H1 (cell line): ENCODE results near the gene ASCC2. TPM values are rescaled to one million over a fixed set of nuclear protein-coding genes. Genes with fewer than 3 reads are reported as not detected.

Experiments used
- CTCF ChIA-PET: fragments of 300-600 bp; sonication (Branson Sonifier 250); formaldehyde crosslinking; loops from one replicate; lab custom pipeline; 2021; ENCODE audit not compliant: partially characterized antibody; lab: Charles Lee
- POLR2A ChIA-PET: fragments of 300-600 bp; sonication (Branson Sonifier 250); formaldehyde crosslinking; loops from one replicate; lab custom pipeline; 2021; ENCODE audit warnings: inconsistent platforms; ENCODE audit not compliant: partially characterized antibody; lab: Charles Lee
- DNase-seq, 2 experiments: peaks; one replicate each; pipeline versions ENCODE4 v3.0.0 to v3.0.0-alpha.2; 2010 to 2022; ENCODE audit warnings: low spot score in 2 of 2, low read depth in 1 of 2, mixed read lengths in 1 of 2
- FAIRE-seq: peaks from 2 replicates; lab custom pipeline; 2011; peaks lifted over from hg19 to GRCh38; lab: Jason Lieb, UNC
- H2AFZ ChIP-seq: 2 replicates; pipeline ENCODE4 v1.8.1; 2012; ENCODE audit warnings: low read length, inconsistent platforms
- H2AK5ac ChIP-seq: 2 replicates; pipeline ENCODE4 v1.6.1; 2013; ENCODE audit warnings: low read depth, low read length
- H2BK120ac ChIP-seq: replicated peaks from 2 replicates; pipeline ENCODE3; 2013; ENCODE audit warnings: low read depth, low read length, inconsistent platforms
- H2BK12ac ChIP-seq: 2 replicates; pipeline ENCODE4 v1.6.1; 2013; ENCODE audit warnings: low read depth, low read length
- H2BK15ac ChIP-seq: 2 replicates; pipeline ENCODE4 v1.6.1; 2013; ENCODE audit warnings: low read length
- H2BK20ac ChIP-seq: 2 replicates; pipeline ENCODE4 v1.6.1; 2013; ENCODE audit warnings: low read length
- H2BK5ac ChIP-seq: 2 replicates; pipeline ENCODE4 v1.6.1; 2013; ENCODE audit warnings: low read depth, low read length
- H3K14ac ChIP-seq: 2 replicates; pipeline ENCODE4 v1.6.1; 2013; ENCODE audit warnings: inconsistent platforms; ENCODE audit not compliant: insufficient read length
- H3K18ac ChIP-seq: 2 replicates; pipeline ENCODE4 v1.6.1; 2013; ENCODE audit warnings: low read length; ENCODE audit errors: extremely low read depth
- H3K23ac ChIP-seq: 2 replicates; pipeline ENCODE4 v1.6.1; 2013; ENCODE audit warnings: inconsistent platforms; ENCODE audit not compliant: insufficient read length
- H3K23me2 ChIP-seq: 2 replicates; pipeline ENCODE4 v1.6.1; 2013; ENCODE audit warnings: low read depth, low read length
- H3K27ac ChIP-seq: 2 replicates; pipeline ENCODE4 v1.6.1; 2011; ENCODE audit warnings: low read depth, low read length, inconsistent platforms
- H3K27me3 ChIP-seq, 4 experiments: replicated peaks in 1 of 4; 1 replicate in 1 of 4; 2 replicates in 3 of 4; pipeline versions ENCODE4 v1.6.1 to v1.8.1; 2011 to 2013; ENCODE audit warnings: low read length in 3 of 4, mild to moderate bottlenecking in 3 of 4, inconsistent platforms in 2 of 4, mixed read lengths in 2 of 4, moderate library complexity in 1 of 4; ENCODE audit not compliant: control insufficient read depth in 3 of 4, insufficient read depth in 3 of 4; ENCODE audit errors: extremely low read depth in 1 of 4
- H3K36me3 ChIP-seq, 4 experiments: 2 replicates each; pipeline versions ENCODE4 v1.6.1 to v1.8.1; 2011 to 2013; ENCODE audit warnings: mild to moderate bottlenecking in 4 of 4, low read length in 3 of 4, moderate library complexity in 2 of 4, control low read depth in 1 of 4, inconsistent platforms in 1 of 4; ENCODE audit not compliant: insufficient read depth in 4 of 4, control insufficient read depth in 2 of 4
- H3K4ac ChIP-seq: replicated peaks from 2 replicates; pipeline ENCODE3; 2013; ENCODE audit warnings: low read length, low read depth, mixed read lengths, inconsistent platforms; ENCODE audit not compliant: insufficient read length
- H3K4me1 ChIP-seq, 4 experiments: replicated peaks in 1 of 4; 1 replicate in 1 of 4; 2 replicates in 3 of 4; pipeline versions ENCODE4 v1.6.1 to v1.8.1; 2011 to 2013; ENCODE audit warnings: low read length in 3 of 4, inconsistent platforms in 2 of 4, mixed read lengths in 1 of 4; ENCODE audit not compliant: insufficient read depth in 4 of 4, control insufficient read depth in 3 of 4
- H3K4me2 ChIP-seq, 2 experiments: 2 replicates each; pipeline versions ENCODE4 v1.6.1 to v1.8.1; 2011 to 2013; ENCODE audit warnings: low read depth in 2 of 2, low read length in 2 of 2, control low read depth in 1 of 2, inconsistent platforms in 1 of 2, mild to moderate bottlenecking in 1 of 2; ENCODE audit not compliant: insufficient read depth in 1 of 2
- H3K4me3 ChIP-seq, 4 experiments: fragments of 200-600, 300-600 bp in 1 of 4; sonication (generic), shearing (Covaris generic), sonication (Bioruptor Twin) in 1 of 4; 2 replicates each; pipeline versions ENCODE4 v1.5.1 to v1.8.1; 2011 to 2016; ENCODE audit warnings: low read length in 4 of 4, low read depth in 3 of 4, control low read depth in 2 of 4, inconsistent platforms in 2 of 4, mild to moderate bottlenecking in 2 of 4, mixed read lengths in 1 of 4, moderate library complexity in 1 of 4; ENCODE audit not compliant: insufficient read depth in 2 of 4; ENCODE audit errors: extremely low read depth in 1 of 4
- H3K56ac ChIP-seq: replicated peaks from 2 replicates; pipeline ENCODE3; 2013; ENCODE audit warnings: low read depth, mild to moderate bottlenecking, mixed read lengths, low read length, inconsistent platforms; ENCODE audit not compliant: insufficient read length
- H3K79me1 ChIP-seq: 2 replicates; pipeline ENCODE4 v1.6.1; 2013; ENCODE audit warnings: low read depth, low read length, control low read depth
- H3K79me2 ChIP-seq, 2 experiments: 2 replicates each; pipeline versions ENCODE4 v1.6.1 to v1.8.1; 2012 to 2013; ENCODE audit warnings: low read length in 2 of 2, mild to moderate bottlenecking in 2 of 2, inconsistent platforms in 1 of 2; ENCODE audit not compliant: insufficient read depth in 2 of 2, control insufficient read depth in 1 of 2
- H3K9ac ChIP-seq, 4 experiments: replicated peaks in 1 of 4; 1 replicate in 1 of 4; 2 replicates in 3 of 4; pipeline versions ENCODE4 v1.6.1 to v1.8.1; 2011 to 2013; ENCODE audit warnings: low read depth in 3 of 4, low read length in 3 of 4, control low read depth in 2 of 4, mild to moderate bottlenecking in 2 of 4, moderate library complexity in 2 of 4, inconsistent platforms in 1 of 4; ENCODE audit errors: extremely low read depth in 1 of 4
- H3K9me3 ChIP-seq, 2 experiments: 2 replicates each; pipeline versions ENCODE4 v1.6.1 to v1.8.1; 2012 to 2013; ENCODE audit warnings: mild to moderate bottlenecking in 2 of 2, moderate library complexity in 2 of 2, control low read depth in 1 of 2, inconsistent platforms in 1 of 2, low read depth in 1 of 2, low read length in 1 of 2, mixed read lengths in 1 of 2; ENCODE audit not compliant: insufficient read depth in 2 of 2
- H4K20me1 ChIP-seq, 2 experiments: replicated peaks in 1 of 2; 2 replicates each; pipeline versions ENCODE3 to v1.8.1; 2011 to 2013; ENCODE audit warnings: inconsistent platforms in 2 of 2, low read length in 2 of 2, mild to moderate bottlenecking in 1 of 2; ENCODE audit not compliant: insufficient read depth in 2 of 2, control insufficient read depth in 1 of 2
- H4K5ac ChIP-seq: 2 replicates; pipeline ENCODE4 v1.6.1; 2013; ENCODE audit warnings: low read length, low read depth, mixed read lengths, inconsistent platforms; ENCODE audit not compliant: insufficient read length
- H4K8ac ChIP-seq: 2 replicates; pipeline ENCODE4 v1.8.0; 2013; ENCODE audit warnings: mild to moderate bottlenecking, moderate library complexity, low read length, inconsistent platforms; ENCODE audit not compliant: insufficient read depth; ENCODE audit errors: extremely low read depth
- H4K91ac ChIP-seq: replicated peaks from 2 replicates; pipeline ENCODE3; 2013; ENCODE audit warnings: low read length, mixed read lengths, inconsistent platforms; ENCODE audit not compliant: insufficient read length
- CHD1 ChIP-seq: IDR thresholded peaks from 2 replicates; pipeline ENCODE4 v1.6.1; 2012; ENCODE audit warnings: low read depth, low read length, improper control_type of control experiment
- CTBP2 ChIP-seq: IDR thresholded peaks from 2 replicates; pipeline ENCODE4 v1.7.0; 2011; ENCODE audit warnings: borderline replicate concordance, mild to moderate bottlenecking, moderate library complexity, mixed read lengths, low read length; ENCODE audit not compliant: insufficient read depth, insufficient read length
- CTCF ChIP-seq, 3 experiments: IDR thresholded peaks; 1 replicate in 2 of 3; 2 replicates in 1 of 3; pipeline versions ENCODE4 v1.5.1 to v1.6.1; 2011; ENCODE audit warnings: low read length in 3 of 3, mild to moderate bottlenecking in 3 of 3, inconsistent platforms in 2 of 3, low read depth in 1 of 3, moderate library complexity in 1 of 3; ENCODE audit not compliant: insufficient read depth in 1 of 3; ENCODE audit errors: control extremely low read depth in 1 of 3
- E2F6 ChIP-seq: IDR thresholded peaks from 2 replicates; pipeline ENCODE4 v1.6.1; 2012; ENCODE audit warnings: inconsistent platforms
- HDAC2 ChIP-seq, 2 experiments: fragments of 300-600 bp in 1 of 2; sonication (generic) in 1 of 2; IDR thresholded peaks; 2 replicates each; pipeline ENCODE4 v1.6.1; 2011 to 2012; ENCODE audit warnings: low read depth in 2 of 2, low read length in 2 of 2, mild to moderate bottlenecking in 2 of 2, moderate library complexity in 2 of 2, borderline replicate concordance in 1 of 2, inconsistent platforms in 1 of 2
- RBBP5 ChIP-seq: IDR thresholded peaks from 2 replicates; pipeline ENCODE4 v1.7.1; 2012; ENCODE audit warnings: low read depth, mild to moderate bottlenecking, inconsistent platforms, low read length, moderate library complexity, borderline replicate concordance
- SAP30 ChIP-seq: fragments of 300-600 bp; sonication (generic); IDR thresholded peaks from 2 replicates; pipeline ENCODE4 v1.7.1; 2012; ENCODE audit warnings: low read length, moderate library complexity, mild to moderate bottlenecking, inconsistent platforms; ENCODE audit not compliant: insufficient read depth, insufficient replicate concordance
- SIX5 ChIP-seq: IDR thresholded peaks from 2 replicates; pipeline ENCODE4 v1.6.1; 2011; ENCODE audit warnings: mild to moderate bottlenecking, low read depth, low read length
- SUZ12 ChIP-seq: fragments of 200-600 bp; sonication (generic); IDR thresholded peaks from 2 replicates; pipeline ENCODE4 v1.6.1; 2012; ENCODE audit warnings: mild to moderate bottlenecking, inconsistent platforms, low read length, moderate library complexity, mixed read lengths
- TAF1 ChIP-seq: IDR thresholded peaks from 2 replicates; pipeline ENCODE4 v1.6.1; 2011; ENCODE audit warnings: mild to moderate bottlenecking, low read depth, low read length
- WGBS, 2 experiments: shearing (Covaris generic) in 1 of 2; methylation state at CpG; one replicate each; pipeline versions ENCODE4 v1.1.6 to v1.1.7; 2013 to 2015; ENCODE audit warnings: low lambda C conversion rate in 2 of 2, mixed read lengths in 2 of 2, inconsistent platforms in 1 of 2, low coverage in 1 of 2, missing lambda C conversion rate in 1 of 2; ENCODE audit not compliant: insufficient replicate concordance in 2 of 2, insufficient coverage in 1 of 2, insufficient read length in 1 of 2; ENCODE audit errors: extremely low coverage in 1 of 2, missing lambda C conversion rate in 1 of 2; 5-methylcytosine and 5-hydroxymethylcytosine counted together
- polyA plus RNA-seq, 7 experiments: library from polyadenylated mRNA; depleted of rRNA in 3 of 7; stranded (reverse) in 5 of 7; unstranded in 2 of 7; fragments of >200 nt in 5 of 7; fragments of 200-250 nt in 2 of 7; gene quantifications; 1 replicate in 5 of 7; 2 replicates in 1 of 7; 4 replicates in 1 of 7; pipeline versions ENCODE4 v1.2.1 to v1.2.3, GENCODE V29; 2011 to 2013; ENCODE audit warnings: missing spikeins in 2 of 7, mixed read lengths in 2 of 7
- total RNA-seq: library from RNA; stranded (reverse); fragmentation: NEBNext Ultra II Directional; extraction: Animal tissue kit (Norgen Biotek cat#: 25700); gene quantifications from 2 replicates; pipeline ENCODE4 v1.2.1, GENCODE V29; 2021

ASCC2 gene
- total and polyA plus RNA-seq, 2 of the 8 experiments (the other 6 are each of a cell fraction or from before 2014, with no cell fraction given) = 35.0 to 35.8 TPM

- Histone ChIP-seq H2AFZ (no peak overlapping the region), H2AK5ac (no peak overlapping the region), H3K79me2 (no peaks in the 10 kb centered on the region), H3K23ac (no peak overlapping the region), H4K20me1 (peaks cover 0 to 3% of the 10 kb centered on the region in 2 experiments), H3K4me1 (no peaks in the 10 kb centered on the region; a peak in 1 of 7 replicates), H2BK15ac (no peak overlapping the region), H4K91ac (no peak overlapping the region), H2BK5ac (no peak overlapping the region), H3K4me2 (no peak overlapping the region), H2BK120ac (no peak overlapping the region), H3K56ac (no peak overlapping the region), H4K5ac (no peak overlapping the region), H3K79me1 (no peaks in the 10 kb centered on the region), H3K14ac (no peak overlapping the region), H3K9ac (no peak overlapping the region), H3K18ac (no peak overlapping the region), H3K27ac (no peak overlapping the region), H2BK20ac (no peak overlapping the region), H2BK12ac (no peak overlapping the region), H3K4me3 (no peak overlapping the region), H3K4ac (no peak overlapping the region), H4K8ac (no peak overlapping the region), H3K36me3 (peaks cover 2 to 30% (median 12%) of the 10 kb centered on the region in 4 experiments; a peak in 6 of 8 replicates), H3K27me3 (no peaks in the 10 kb centered on the region), H3K9me3 (no peaks in the 10 kb centered on the region), H3K23me2 (no peaks in the 10 kb centered on the region)
- WGBS, 2 experiments = 83% methylated on average over 7 of the region's 7 CpGs; no CpG with 5 or more reads in 1 of the 2 experiments
- POLR2A ChIA-PET = interaction anchor here (0.6 kb wide), 1 partner anchor 185 kb away, joined by 3 read pairs; no protein-coding TSS in a partner anchor
- FAIRE-seq (no peak), DNase-seq (no peak)
- CTCF ChIA-PET = interaction anchor here (1.2 to 1.8 kb wide), 2 partner anchors 11 to 185 kb away, joined by 4 to 5 read pairs; no protein-coding TSS in a partner anchor
- TF ChIP-seq HDAC2 (IDR thresholded peaks at IDR 0.05; ENCODE audit: borderline replicate concordance in 1 of 2, low read depth in 2 of 2, low read length in 2 of 2) (no peak), TAF1 (no peak), SIX5 (no peak), SUZ12 (no peak), CTBP2 (no peak), RBBP5 (no peak), CTCF (IDR thresholded peaks at IDR 0.05; ENCODE audit: control extremely low read depth in 1 of 3, insufficient read depth in 1 of 3, low read depth in 1 of 3, low read length in 3 of 3) (no peak), E2F6 (no peak), SAP30 (no peak), CHD1 (no peak)
Observed at GRCh38 chr22:29820961-29821290, 17.1 kb downstream of the ASCC2 start.
